ENCODE results near the gene CACNB2.

The CACNB2 gene

DNA sequence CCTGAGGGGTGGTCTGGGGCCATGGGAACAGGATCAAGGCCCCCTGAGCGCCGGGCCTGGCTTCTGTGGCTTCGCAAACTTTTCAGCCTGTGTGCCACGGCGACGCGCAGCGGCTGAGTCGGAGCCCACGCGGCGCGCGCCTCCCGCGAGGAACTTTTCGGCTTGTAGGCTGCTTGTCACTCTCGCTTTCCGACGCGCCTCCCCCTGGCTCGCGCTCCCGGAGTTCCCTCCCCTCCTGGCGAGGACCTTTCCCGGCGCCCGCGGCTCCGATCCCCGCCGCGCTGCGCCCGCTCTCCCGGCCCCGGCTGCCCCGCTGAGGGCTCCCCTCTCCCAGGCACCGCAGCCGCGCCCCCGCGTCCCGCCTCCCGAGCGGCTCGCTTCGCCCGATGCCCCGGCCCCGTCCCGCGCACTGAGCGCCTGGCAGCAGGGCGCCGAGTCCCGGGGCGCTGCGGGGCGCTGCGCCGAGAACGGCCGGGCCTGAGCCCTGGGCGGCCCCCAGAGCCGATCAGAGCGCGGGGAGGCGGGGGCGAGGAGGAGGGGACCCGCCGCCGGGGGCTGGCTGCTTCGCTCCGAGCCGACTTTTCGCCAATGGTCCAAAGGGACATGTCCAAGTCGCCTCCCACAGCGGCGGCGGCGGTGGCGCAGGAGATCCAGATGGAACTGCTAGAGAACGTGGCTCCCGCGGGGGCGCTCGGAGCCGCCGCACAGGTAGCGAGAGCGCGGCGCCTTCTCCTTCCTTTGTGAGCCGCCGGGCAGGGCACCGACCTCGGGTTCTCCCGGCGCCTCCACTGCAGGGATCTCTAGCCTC is at the start of gene CACNB2:
TSS of gene CACNB2 (plus strand) at position 276 of the 808 bp plus-strand sequence.
- DNase-seq (no peak), ATAC-seq (peak; percentile 60)
- no peak within 1 kb of the TSS for H3K27ac Mint-ChIP-seq
- no peaks in the 10 kb centered on the region for H3K9me3 Mint-ChIP-seq
- H3K27me3 Mint-ChIP-seq, result peaks cover 36% of the 10 kb centered on the region
- no peaks in the 10 kb centered on the region for H3K4me1 Mint-ChIP-seq
- H3K4me3 Mint-ChIP-seq, result peak within 1 kb of the TSS; percentile 29 to 49

DNA sequence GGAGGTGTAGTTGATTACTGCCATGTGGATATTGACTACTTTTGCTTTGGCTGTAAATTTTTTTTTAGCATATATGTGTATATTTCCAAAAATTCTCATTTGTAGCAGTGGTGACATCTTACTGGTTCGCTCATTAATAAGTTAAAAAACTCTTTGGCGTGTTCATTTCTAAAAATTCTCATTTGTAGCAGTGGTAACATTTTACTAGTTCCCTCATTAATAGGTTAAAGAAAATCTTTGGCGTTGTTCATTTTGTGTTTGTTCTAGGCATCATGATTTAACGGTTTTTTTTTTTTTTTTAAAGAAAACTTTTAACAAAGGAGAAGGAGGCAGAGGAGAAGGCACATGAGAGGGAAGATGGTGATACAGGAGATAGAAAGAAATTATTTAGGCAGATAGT is 45.9 kb upstream of the CACNB2 start:
- Mint-ChIP-seq H3K27me3 (no peaks in the 10 kb centered on the region), H3K4me1 (no peaks in the 10 kb centered on the region), H3K27ac (no peak overlapping the region), H3K4me3 (no peak overlapping the region), H3K9me3 (peaks cover 0 to 2% of the 10 kb centered on the region in 2 donors)
- no peak for DNase-seq
- ATAC-seq, result no peak

DNA sequence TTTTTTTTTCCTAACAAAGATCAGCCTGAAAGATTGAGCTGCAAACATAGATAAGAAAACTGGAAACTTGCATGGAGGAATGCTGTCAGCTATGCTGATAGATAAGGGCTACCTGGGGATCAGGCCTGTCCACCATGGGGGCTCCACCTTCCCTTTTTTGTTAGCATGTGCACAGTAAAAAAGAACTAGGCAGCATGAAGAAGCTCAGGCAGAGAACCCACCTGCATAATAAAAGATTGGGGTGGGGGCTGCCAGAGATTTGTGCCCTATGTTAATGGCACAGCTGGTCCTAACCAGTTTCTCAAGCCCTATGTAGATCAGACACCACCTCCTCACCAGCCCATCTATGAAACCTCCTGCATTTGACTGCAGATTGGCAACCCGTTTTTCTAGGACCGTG is 45.4 kb upstream of the CACNB2 start:
- no peak for DNase-seq
- no peak for ATAC-seq
- Mint-ChIP-seq H3K4me3 (no peak overlapping the region), H3K4me1 (no peaks in the 10 kb centered on the region), H3K9me3 (no peaks in the 10 kb centered on the region), H3K27me3 (no peaks in the 10 kb centered on the region), H3K27ac (no peak overlapping the region)

DNA sequence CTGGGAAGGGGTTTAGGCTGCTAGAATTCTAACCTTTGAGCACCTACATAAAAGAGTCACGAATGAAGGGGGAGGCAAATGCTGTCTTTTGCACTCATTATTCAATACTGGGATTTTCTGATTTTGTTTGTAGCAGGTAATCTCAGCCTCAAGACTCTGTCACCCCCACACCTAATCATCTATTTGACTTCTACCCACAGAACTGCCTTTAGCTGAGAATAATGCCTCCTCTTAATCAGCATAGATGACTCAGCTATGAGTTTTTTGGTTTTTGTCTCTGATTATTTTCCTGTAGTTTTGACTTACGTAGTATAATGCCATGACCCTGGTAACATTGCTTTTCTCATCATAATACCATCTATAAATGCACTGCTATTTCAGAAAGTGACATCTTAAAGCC is 42.7 kb upstream of the CACNB2 start:
- no peak for DNase-seq
- no peak overlapping the region for H3K27ac Mint-ChIP-seq
- no peaks in the 10 kb centered on the region for H3K9me3 Mint-ChIP-seq

DNA sequence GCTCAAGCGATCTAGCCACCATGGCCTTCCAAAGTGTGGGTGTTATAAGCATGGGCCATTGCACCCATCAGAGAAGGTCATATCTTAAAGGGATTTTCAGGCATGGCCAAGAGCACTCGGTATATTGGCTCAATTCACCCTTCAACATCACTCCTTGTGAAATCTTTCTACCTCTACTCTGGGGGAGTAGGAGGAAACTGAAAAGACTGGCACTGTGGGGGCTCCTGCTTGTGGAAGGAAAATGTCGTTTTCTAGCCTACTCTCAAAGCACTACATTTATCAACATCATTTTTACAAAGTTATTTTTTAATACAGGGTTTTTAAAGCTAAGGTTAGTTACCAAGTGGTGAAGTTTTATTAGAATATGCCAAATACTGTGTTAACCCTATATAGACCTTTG is 42.0 kb upstream of the CACNB2 start:
- ATAC-seq, result no peak
- Mint-ChIP-seq H3K9me3 (no peaks in the 10 kb centered on the region), H3K4me1 (no peaks in the 10 kb centered on the region), H3K27ac (no peak overlapping the region), H3K4me3 (no peak overlapping the region), H3K27me3 (no peaks in the 10 kb centered on the region)
- DNase-seq, result no peak

More for the DNA sequence above, 42.7 kb upstream of the CACNB2 start:
- Mint-ChIP-seq H3K4me3 (no peak overlapping the region), H3K27me3 (no peaks in the 10 kb centered on the region), H3K4me1 (no peaks in the 10 kb centered on the region)
- ATAC-seq, result no peak

DNA sequence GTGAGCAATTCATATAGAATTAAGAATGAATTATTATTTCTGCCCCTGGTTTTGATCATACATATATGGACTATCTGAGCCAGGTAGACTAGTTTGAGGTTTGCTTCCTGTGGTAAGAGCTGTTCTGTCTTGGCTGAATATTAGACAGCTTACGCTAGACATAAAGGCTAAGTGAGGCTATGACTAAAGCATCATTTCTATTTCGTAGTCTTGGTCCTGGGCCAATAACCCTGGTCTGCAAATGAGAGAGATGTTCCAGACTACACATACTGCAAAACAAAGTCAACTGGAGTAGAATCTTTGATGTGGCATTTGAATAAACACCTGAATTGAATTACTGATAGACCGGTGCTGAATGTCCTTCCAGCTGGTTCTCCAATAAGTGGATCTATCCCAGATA is 40.8 kb upstream of the CACNB2 start:
- Mint-ChIP-seq H3K9me3 (no peaks in the 10 kb centered on the region), H3K4me1 (no peaks in the 10 kb centered on the region), H3K27me3 (no peaks in the 10 kb centered on the region), H3K27ac (no peak overlapping the region), H3K4me3 (no peak overlapping the region)
- ATAC-seq (no peak), DNase-seq (no peak)

DNA sequence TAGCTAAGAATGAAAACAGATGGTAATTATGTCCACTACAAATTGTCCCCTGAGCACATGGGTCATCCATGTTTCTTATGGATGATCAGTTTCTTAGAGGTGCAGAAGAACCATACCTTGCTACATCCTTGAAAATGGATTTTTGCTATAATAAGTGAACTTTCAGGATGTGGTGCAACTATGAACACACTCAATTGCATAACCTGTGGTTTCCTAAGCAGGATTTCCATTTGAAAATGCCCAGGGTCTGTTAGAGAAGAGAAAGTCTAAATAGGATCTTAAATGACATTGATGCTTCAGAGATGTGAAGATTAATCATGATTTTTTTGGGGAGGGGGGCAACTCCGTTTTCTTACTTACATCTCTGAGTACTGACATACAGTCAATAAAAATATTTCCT is 39.6 kb upstream of the CACNB2 start:
- ATAC-seq (no peak), DNase-seq (no peak)
- Mint-ChIP-seq H3K27me3 (no peaks in the 10 kb centered on the region), H3K4me3 (no peak overlapping the region), H3K9me3 (no peaks in the 10 kb centered on the region), H3K27ac (no peak overlapping the region), H3K4me1 (no peaks in the 10 kb centered on the region)

DNA sequence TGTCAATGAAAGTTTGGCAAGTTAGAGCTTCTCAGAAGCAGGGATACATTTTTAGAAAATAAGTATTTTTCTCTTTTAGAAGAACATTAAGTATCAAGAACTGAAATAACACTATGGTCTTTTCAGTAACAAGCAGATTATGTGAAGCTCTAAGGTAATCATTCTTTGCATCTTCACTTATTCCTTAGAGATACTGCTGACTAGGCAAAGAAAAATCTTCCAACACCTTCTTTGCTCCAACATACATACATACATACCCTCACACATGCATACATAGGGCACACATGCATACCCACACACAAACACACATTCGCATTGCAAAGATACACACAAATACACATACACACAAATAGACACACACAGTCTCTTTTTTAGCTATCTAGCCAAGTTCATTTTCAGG is 37.8 kb upstream of the CACNB2 start:
- Mint-ChIP-seq H3K9me3 (no peaks in the 10 kb centered on the region), H3K4me1 (no peaks in the 10 kb centered on the region), H3K27ac (no peak overlapping the region), H3K4me3 (no peak overlapping the region), H3K27me3 (no peaks in the 10 kb centered on the region)
- no peak for DNase-seq
- ATAC-seq, result no peak

DNA sequence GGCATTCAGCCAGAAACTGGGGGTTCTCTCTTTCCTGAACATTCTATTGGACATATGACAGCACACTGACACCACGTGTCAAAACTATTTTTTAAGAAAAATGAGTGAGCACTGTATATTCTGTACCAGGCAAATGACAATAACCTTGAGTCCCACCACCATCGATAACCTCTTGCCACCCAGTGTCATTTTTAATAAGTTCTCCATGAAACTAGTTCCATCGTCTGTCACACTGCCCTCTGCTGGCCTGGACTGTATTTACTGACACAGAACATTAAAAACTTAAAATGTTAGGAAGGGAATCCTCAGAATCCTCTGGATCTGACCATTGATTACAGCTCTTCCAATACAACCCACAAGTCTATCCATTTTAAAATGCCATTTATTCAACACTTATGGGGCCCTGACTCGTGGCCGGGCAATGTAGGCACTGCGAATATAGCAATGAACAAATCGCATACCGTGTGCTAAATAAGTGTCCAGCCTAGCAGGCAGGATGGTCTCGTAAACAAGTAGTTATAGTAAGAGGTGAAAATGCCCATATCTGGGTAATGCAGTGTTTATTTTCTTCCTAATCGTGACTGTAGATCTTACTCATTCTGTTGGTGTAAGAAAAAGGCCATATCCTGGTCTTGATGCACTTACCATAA is 35.9 kb upstream of the CACNB2 start:
- Mint-ChIP-seq H3K27me3 (no peaks in the 10 kb centered on the region), H3K4me1 (no peaks in the 10 kb centered on the region), H3K27ac (no peak overlapping the region), H3K4me3 (no peak overlapping the region), H3K9me3 (no peaks in the 10 kb centered on the region)
- DNase-seq, result peak; percentile 20 to 24
- no peak for ATAC-seq

DNA sequence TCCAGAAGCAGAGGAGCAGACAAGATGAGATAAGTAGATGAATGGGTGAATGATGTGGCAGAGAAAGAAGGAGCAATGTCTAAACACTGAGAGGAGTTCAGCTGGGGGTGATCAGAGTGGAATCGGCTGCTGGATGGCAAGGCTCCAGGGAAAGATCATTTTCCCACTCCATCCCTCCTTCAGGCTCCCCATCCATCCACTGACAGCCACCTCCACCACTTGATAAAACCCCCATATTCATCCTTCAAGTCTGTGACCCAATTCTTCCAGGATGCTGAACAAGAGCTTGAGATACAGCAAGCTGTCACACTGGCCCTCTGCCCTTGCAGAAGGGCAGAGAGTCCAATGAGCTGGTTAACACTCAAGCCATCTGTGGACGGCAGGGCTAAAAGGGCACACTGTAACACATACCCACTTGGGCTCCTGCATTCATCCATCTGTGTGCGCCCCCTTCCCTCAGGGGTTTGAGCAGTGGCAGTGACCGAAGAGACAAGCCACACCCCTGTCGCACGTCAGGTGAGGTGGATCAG is 30.8 kb upstream of the CACNB2 start:
- Mint-ChIP-seq H3K9me3 (no peaks in the 10 kb centered on the region), H3K27me3 (no peaks in the 10 kb centered on the region), H3K4me1 (no peaks in the 10 kb centered on the region), H3K27ac (no peak overlapping the region), H3K4me3 (no peak overlapping the region)
- no peak for DNase-seq
- no peak for ATAC-seq

DNA sequence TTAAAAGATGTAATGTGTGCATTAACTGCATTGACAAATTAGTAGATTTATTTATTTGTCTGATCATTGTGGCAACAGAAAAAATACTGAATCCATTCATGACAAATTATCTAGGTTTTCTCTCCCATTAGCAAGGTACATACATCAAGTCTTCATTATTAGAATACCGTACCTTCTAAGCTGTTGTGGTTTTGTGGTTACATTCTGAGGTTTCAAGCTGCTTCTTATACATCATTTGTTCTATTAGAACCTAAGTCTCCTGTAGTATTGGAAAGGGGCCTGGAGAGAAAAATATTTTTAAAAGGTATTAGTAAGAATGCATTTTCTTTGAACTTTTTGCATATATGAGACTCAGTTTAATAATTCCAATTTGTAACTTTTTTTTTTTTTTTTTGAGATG is 26.3 kb upstream of the CACNB2 start:
- Mint-ChIP-seq H3K27me3 (no peaks in the 10 kb centered on the region), H3K9me3 (no peaks in the 10 kb centered on the region), H3K4me1 (no peaks in the 10 kb centered on the region), H3K4me3 (no peak overlapping the region), H3K27ac (no peak overlapping the region)
- no peak for ATAC-seq
- DNase-seq, result no peak

DNA sequence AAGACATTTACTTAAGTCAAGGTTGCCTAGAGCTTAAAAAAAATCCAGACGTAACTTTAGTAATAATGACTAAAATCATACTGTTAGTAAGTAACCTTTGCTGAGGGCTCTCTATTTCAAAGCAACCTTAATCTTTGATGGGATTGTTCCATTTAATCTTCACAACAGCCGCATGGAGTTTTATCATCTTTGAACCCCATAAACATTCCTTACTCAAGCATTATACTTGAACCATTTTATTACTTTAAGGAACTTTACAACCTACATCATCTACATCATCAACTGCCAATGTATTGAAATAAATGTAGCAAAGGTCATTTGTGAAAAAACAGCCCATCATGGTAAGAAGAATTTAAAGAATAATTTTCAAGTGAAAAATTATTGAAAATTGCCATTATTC is 22.9 kb upstream of the CACNB2 start:
- H3K4me1 Mint-ChIP-seq, result no peaks in the 10 kb centered on the region
- no peak for ATAC-seq
- DNase-seq, result no peak
- no peaks in the 10 kb centered on the region for H3K9me3 Mint-ChIP-seq
- no peak overlapping the region for H3K4me3 Mint-ChIP-seq
- no peak overlapping the region for H3K27ac Mint-ChIP-seq
- no peaks in the 10 kb centered on the region for H3K27me3 Mint-ChIP-seq

DNA sequence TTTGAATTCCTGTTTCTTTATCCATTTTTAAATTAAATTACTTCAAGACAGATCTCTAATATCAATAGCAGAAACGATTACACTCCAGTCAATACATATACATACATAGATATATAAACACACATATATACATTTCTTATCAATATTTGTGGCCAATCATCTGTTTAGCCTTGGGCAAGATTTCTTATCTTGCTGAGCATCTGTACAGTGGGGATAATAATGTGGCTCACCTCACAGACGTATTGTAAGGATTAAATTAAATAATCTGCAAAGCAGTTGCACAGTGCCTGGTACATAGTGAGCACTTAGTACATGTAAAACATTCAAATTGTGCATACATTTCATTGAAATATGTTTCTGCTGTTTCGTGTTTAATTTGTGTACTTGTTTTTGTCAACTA is 17.5 kb upstream of the CACNB2 start:
- H3K9me3 Mint-ChIP-seq, result no peaks in the 10 kb centered on the region

DNA sequence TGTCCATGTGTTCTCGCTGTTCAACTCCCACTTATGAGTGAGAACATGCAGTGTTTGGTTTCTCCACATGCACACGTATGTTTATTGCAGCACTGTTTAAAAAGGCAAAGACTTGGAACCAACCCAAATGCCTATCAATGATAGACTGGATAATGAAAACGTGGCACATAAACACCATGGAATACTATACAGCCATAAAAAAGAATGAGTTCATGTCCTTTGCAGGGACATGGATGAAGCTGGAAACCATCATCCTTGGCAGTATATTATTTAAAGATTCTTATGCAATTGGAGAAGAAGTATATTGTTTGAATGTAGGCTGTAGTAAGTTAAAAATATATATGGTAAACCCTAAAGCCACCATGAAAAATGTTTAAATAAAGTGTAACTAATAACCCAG is 7.2 kb upstream of the CACNB2 start:
- no peak for DNase-seq
- no peak overlapping the region for H3K27ac Mint-ChIP-seq
- ATAC-seq, result no peak
- no peaks in the 10 kb centered on the region for H3K27me3 Mint-ChIP-seq
- H3K4me3 Mint-ChIP-seq, result no peak overlapping the region
- no peaks in the 10 kb centered on the region for H3K4me1 Mint-ChIP-seq
- H3K9me3 Mint-ChIP-seq, result no peaks in the 10 kb centered on the region

More for the DNA sequence above, 17.5 kb upstream of the CACNB2 start:
- Mint-ChIP-seq H3K4me3 (no peak overlapping the region), H3K27me3 (no peaks in the 10 kb centered on the region), H3K27ac (no peak overlapping the region), H3K4me1 (no peaks in the 10 kb centered on the region)
- ATAC-seq (no peak), DNase-seq (no peak)

DNA sequence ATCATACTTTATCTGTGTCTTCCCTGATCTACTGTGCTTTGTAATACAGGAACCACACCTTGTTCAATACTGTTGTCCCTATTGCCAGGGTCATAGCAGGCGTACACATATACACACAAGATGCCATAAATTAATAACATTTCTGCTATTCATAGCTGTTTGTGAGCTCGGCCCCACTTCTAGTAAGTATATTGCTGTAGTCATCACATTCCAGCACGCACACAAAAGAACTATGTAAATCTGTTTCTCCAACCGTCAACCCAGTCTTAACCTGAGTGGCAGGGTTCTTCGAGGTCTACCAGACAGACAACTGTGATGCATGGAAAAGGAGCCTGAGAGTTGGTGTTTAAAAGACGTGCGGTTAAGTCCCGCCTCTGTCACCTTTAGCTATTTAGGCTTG is 5.7 kb upstream of the CACNB2 start:
- no peaks in the 10 kb centered on the region for H3K9me3 Mint-ChIP-seq
- H3K4me3 Mint-ChIP-seq, result no peak overlapping the region
- no peak overlapping the region for H3K27ac Mint-ChIP-seq
- ATAC-seq, result no peak
- H3K4me1 Mint-ChIP-seq, result no peaks in the 10 kb centered on the region
- DNase-seq, result no peak
- peaks cover 5% of the 10 kb centered on the region for H3K27me3 Mint-ChIP-seq

DNA sequence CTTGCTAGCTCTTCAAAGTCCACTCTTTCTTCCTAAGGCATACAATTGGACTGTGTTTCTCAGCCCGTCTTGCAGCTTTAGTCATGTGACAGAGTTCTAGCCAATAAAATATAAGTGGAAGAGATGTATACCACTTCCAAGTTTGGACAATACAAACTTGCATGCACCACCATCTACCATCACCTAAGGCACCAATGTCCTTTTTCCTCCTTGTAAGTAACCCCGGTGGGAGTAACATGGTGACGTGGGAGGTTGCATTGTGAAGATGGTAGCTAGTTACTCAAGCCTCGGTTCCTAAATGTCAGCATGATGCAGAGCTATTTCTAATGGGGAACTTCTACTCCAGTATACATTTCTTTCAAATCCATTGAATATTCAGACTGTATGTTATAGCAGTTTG is 5.3 kb upstream of the CACNB2 start:
- Mint-ChIP-seq H3K27me3 (peaks cover 9% of the 10 kb centered on the region), H3K9me3 (no peaks in the 10 kb centered on the region), H3K27ac (no peak overlapping the region), H3K4me1 (no peaks in the 10 kb centered on the region), H3K4me3 (no peak overlapping the region)
- ATAC-seq, result no peak
- DNase-seq, result no peak

All from stimulated activated naive CD8-positive, alpha-beta T cell treated with anti-CD3 and anti-CD28 coated beads, Interleukin-15, amount 100 ng/mL, for 72 hours (primary cell).